ENCODE data around the gene XRCC2. TPM values are rescaled to one million over a fixed set of nuclear protein-coding genes. Genes with fewer than 3 reads are reported as not detected.
"Not testable (repeated sequence)": the region's sequence is repeated elsewhere in the genome, so short reads cannot be mapped to it uniquely, and the experiment has no call there.

The XRCC2 gene
- polyA plus RNA-seq (2013, experiment 1 of 4), result 29.6 TPM
- polyA plus RNA-seq (2013, experiment 2 of 4), result 30.8 TPM
- 19.6 TPM for polyA plus RNA-seq (2013, experiment 3 of 4)
- 19.9 TPM for polyA plus RNA-seq (2013, experiment 4 of 4)

GRCh38 chr7:152675759-152676636, at the start of gene XRCC2:
Gene XRCC2 (minus strand): TSS chr7:152676141. CDS start chr7:152676079, 62 bp downstream.
- Histone ChIP-seq H3K27me3 (ENCODE audit: control insufficient read depth, insufficient read depth, low read length, poor library complexity, severe bottlenecking) (no peaks in the 10 kb centered on the region), H3K9me3 (ENCODE audit: control insufficient read depth, low read length) (no peaks in the 10 kb centered on the region), H3K4me1 (ENCODE audit: control insufficient read depth, insufficient read depth, low read length) (no peaks in the 10 kb centered on the region), H3K27ac (ENCODE audit: insufficient read depth, low read depth, low read length, poor library complexity, severe bottlenecking) (no peak within 1 kb of the TSS), H3K36me3 (ENCODE audit: control insufficient read depth, insufficient read depth, low read length) (no peaks in the 10 kb centered on the region), H3K4me3 (ENCODE audit: insufficient read depth, low read depth, low read length) (peak within 1 kb of the TSS; percentile 72)
- 4% methylated on average over 62 of the region's 63 CpGs for WGBS, 2 experiments

DNA sequence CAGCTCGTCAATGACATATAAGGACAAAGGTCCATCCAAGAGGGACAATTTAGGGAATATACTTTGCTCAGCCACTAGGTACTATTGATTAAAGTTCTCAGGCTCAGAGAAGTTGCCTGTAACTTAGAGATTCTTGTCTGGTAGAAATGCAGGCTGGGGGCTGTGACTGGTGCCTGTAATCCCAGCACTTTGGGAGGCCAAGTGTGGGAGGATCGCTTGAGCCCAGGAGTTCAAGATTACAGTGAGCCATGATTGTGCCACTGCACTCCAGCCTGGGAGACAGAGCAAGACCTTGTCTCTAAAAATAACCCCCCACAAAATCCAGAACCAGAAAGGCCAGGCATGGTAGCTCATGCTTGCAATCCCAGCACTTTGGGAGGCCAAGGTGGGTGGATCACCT, 47.4 kb upstream of the XRCC2 start:
- Histone ChIP-seq H3K27me3 (ENCODE audit: control insufficient read depth, insufficient read depth, low read length, poor library complexity, severe bottlenecking) (no peaks in the 10 kb centered on the region), H3K4me3 (ENCODE audit: insufficient read depth, low read depth, low read length) (no peak overlapping the region), H3K36me3 (ENCODE audit: control insufficient read depth, insufficient read depth, low read length) (no peaks in the 10 kb centered on the region), H3K9me3 (ENCODE audit: control insufficient read depth, low read length) (no peaks in the 10 kb centered on the region), H3K4me1 (ENCODE audit: control insufficient read depth, insufficient read depth, low read length) (no peaks in the 10 kb centered on the region), H3K27ac (ENCODE audit: insufficient read depth, low read depth, low read length, poor library complexity, severe bottlenecking) (no peak overlapping the region)
- WGBS, 2 experiments, result 96 to 97% methylated on average over 2 of the region's 2 CpGs

- WGBS, 2 experiments, result 100% methylated on average over 1 of the region's 1 CpG
- H3K27ac ChIP-seq (ENCODE audit: insufficient read depth, low read depth, low read length, poor library complexity, severe bottlenecking); H3K36me3 ChIP-seq (ENCODE audit: control insufficient read depth, insufficient read depth, low read length); H3K4me1 ChIP-seq (ENCODE audit: control insufficient read depth, insufficient read depth, low read length); H3K9me3 ChIP-seq (ENCODE audit: control insufficient read depth, low read length); H3K4me3 ChIP-seq (ENCODE audit: insufficient read depth, low read depth, low read length); H3K27me3 ChIP-seq (ENCODE audit: control insufficient read depth, insufficient read depth, low read length, poor library complexity, severe bottlenecking): not testable (repeated sequence)
These were observed 36.6 kb upstream of the XRCC2 start for GRCh38 chr7:152712412-152713042.

DNA sequence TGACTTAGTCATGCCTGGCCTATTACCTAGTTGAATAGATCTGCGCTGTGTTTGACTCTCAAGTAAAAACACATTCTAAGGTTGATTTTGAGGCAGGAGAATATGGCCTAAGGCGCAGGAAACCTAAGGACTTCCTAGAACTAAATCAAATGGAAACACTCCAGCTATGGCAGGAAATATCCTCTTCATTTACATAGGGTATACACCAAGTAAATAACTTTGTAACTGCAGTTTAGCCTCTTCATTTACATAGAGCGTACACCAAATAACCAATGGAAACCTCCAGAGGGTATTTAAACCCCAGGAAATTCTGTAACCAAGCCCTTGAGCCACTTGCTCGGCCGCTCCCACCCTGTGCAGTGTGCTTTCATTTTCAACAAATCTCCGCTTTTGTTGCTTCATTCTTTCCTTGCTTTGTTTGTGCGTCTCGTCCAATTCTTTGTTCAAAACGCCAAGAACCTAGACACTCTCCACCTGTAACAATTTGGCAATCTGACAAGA, 35.6 kb upstream of the XRCC2 start:
- Histone ChIP-seq H3K4me3 (ENCODE audit: insufficient read depth, low read depth, low read length) (no peak overlapping the region), H3K4me1 (ENCODE audit: control insufficient read depth, insufficient read depth, low read length) (peaks cover 4% of the 10 kb centered on the region), H3K27me3 (ENCODE audit: control insufficient read depth, insufficient read depth, low read length, poor library complexity, severe bottlenecking) (no peaks in the 10 kb centered on the region), H3K27ac (ENCODE audit: insufficient read depth, low read depth, low read length, poor library complexity, severe bottlenecking) (no peak overlapping the region), H3K36me3 (ENCODE audit: control insufficient read depth, insufficient read depth, low read length) (no peaks in the 10 kb centered on the region), H3K9me3 (ENCODE audit: control insufficient read depth, low read length) (no peaks in the 10 kb centered on the region)
- WGBS, 2 experiments, result 96 to 97% methylated on average over 9 of the region's 9 CpGs

DNA sequence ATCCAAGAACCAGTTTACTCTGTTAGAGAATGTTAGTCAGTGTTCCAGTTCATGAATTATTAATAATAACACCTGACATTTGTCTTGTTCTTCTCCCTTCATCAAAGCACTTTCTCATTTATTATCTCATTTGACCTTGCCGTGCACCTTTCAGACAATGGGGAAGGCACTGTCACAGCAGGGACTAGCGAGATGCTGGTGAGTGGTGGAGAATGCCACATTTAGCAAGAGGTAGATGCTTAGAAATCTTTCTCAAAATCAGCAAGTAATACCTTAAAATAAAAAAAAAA, 34.2 kb upstream of the XRCC2 start:
- Histone ChIP-seq H3K4me1 (ENCODE audit: control insufficient read depth, insufficient read depth, low read length) (peaks cover 4% of the 10 kb centered on the region), H3K4me3 (ENCODE audit: insufficient read depth, low read depth, low read length) (no peak overlapping the region), H3K27me3 (ENCODE audit: control insufficient read depth, insufficient read depth, low read length, poor library complexity, severe bottlenecking) (no peaks in the 10 kb centered on the region), H3K9me3 (ENCODE audit: control insufficient read depth, low read length) (peaks cover 2% of the 10 kb centered on the region), H3K27ac (ENCODE audit: insufficient read depth, low read depth, low read length, poor library complexity, severe bottlenecking) (no peak overlapping the region), H3K36me3 (ENCODE audit: control insufficient read depth, insufficient read depth, low read length) (no peaks in the 10 kb centered on the region)
- WGBS, 2 experiments, result 43 to 67% methylated on average over 2 of the region's 2 CpGs

- 90 to 92% methylated on average over 5 of the region's 5 CpGs for WGBS, 2 experiments
- Histone ChIP-seq H3K36me3 (ENCODE audit: control insufficient read depth, insufficient read depth, low read length) (no peaks in the 10 kb centered on the region), H3K4me3 (ENCODE audit: insufficient read depth, low read depth, low read length) (no peak overlapping the region), H3K9me3 (ENCODE audit: control insufficient read depth, low read length) (peaks cover 5% of the 10 kb centered on the region), H3K27ac (ENCODE audit: insufficient read depth, low read depth, low read length, poor library complexity, severe bottlenecking) (no peak overlapping the region), H3K4me1 (ENCODE audit: control insufficient read depth, insufficient read depth, low read length) (peaks cover 4% of the 10 kb centered on the region), H3K27me3 (ENCODE audit: control insufficient read depth, insufficient read depth, low read length, poor library complexity, severe bottlenecking) (no peaks in the 10 kb centered on the region)
These were observed 33.6 kb upstream of the XRCC2 start for GRCh38 chr7:152709287-152710152.

GRCh38 chr7:152704796-152705384, 28.9 kb upstream of the XRCC2 start:
- no peak overlapping the region for H3K27ac ChIP-seq (ENCODE audit: insufficient read depth, low read depth, low read length, poor library complexity, severe bottlenecking)
- H3K9me3 ChIP-seq (ENCODE audit: control insufficient read depth, low read length), result peaks cover 6% of the 10 kb centered on the region
- no peaks in the 10 kb centered on the region for H3K27me3 ChIP-seq (ENCODE audit: control insufficient read depth, insufficient read depth, low read length, poor library complexity, severe bottlenecking)
- no peaks in the 10 kb centered on the region for H3K36me3 ChIP-seq (ENCODE audit: control insufficient read depth, insufficient read depth, low read length)
- 91 to 96% methylated on average over 1 of the region's 1 CpG for WGBS, 2 experiments
- H3K4me1 ChIP-seq (ENCODE audit: control insufficient read depth, insufficient read depth, low read length), result peaks cover under 1% of the 10 kb centered on the region
- H3K4me3 ChIP-seq (ENCODE audit: insufficient read depth, low read depth, low read length), result no peak overlapping the region

DNA sequence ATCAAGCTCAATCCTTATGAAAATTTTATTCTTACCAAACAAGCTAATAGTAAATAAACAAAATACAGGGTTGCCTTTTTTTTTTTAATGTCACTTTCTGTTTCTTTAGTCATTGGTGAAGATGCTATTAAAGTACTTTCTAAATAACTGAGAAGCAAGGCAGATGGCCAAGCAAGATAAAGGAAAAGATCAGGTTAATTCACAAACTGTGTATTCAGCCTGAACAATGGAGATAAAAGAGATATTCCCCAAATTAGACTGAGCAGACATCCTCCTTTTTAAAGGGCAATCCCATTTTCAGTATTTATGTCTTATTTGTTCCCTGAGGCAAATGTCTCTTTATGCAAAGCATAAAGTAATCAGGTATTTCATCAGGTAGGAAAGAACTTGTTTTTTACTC, 23.1 kb upstream of the XRCC2 start:
- Histone ChIP-seq H3K27me3 (ENCODE audit: control insufficient read depth, insufficient read depth, low read length, poor library complexity, severe bottlenecking) (no peaks in the 10 kb centered on the region), H3K4me1 (ENCODE audit: control insufficient read depth, insufficient read depth, low read length) (no peaks in the 10 kb centered on the region), H3K27ac (ENCODE audit: insufficient read depth, low read depth, low read length, poor library complexity, severe bottlenecking) (no peak overlapping the region), H3K9me3 (ENCODE audit: control insufficient read depth, low read length) (no peaks in the 10 kb centered on the region), H3K4me3 (ENCODE audit: insufficient read depth, low read depth, low read length) (no peak overlapping the region), H3K36me3 (ENCODE audit: control insufficient read depth, insufficient read depth, low read length) (no peaks in the 10 kb centered on the region)

GRCh38 chr7:152697268-152697974, 21.5 kb upstream of the XRCC2 start:
- H3K9me3 ChIP-seq (ENCODE audit: control insufficient read depth, low read length); H3K4me1 ChIP-seq (ENCODE audit: control insufficient read depth, insufficient read depth, low read length); H3K27ac ChIP-seq (ENCODE audit: insufficient read depth, low read depth, low read length, poor library complexity, severe bottlenecking); H3K4me3 ChIP-seq (ENCODE audit: insufficient read depth, low read depth, low read length); H3K36me3 ChIP-seq (ENCODE audit: control insufficient read depth, insufficient read depth, low read length); H3K27me3 ChIP-seq (ENCODE audit: control insufficient read depth, insufficient read depth, low read length, poor library complexity, severe bottlenecking): not testable (repeated sequence)
- 90 to 94% methylated on average over 8 to 9 of the region's 12 CpGs for WGBS, 2 experiments
